ENCODE measurements around the gene HES4. TPM values are rescaled to one million over a fixed set of nuclear protein-coding genes. Genes with fewer than 3 reads are reported as not detected.

HES4 gene
- total and polyA plus RNA-seq, 2 of the 13 experiments (the other 11 are each of a cell fraction or from before 2014, with no cell fraction given) = 8.8 to 10.6 TPM

GRCh38 chr1:958823-959730 lies 40.8 kb downstream of the HES4 start, which contains the start of gene NOC2L (continued):
- TF ChIP-seq THAP11 (CRISPR knock-in tag; IDR thresholded peaks at IDR 0.05) (peak; percentile 89), ZNF652 (CRISPR knock-in tag; IDR thresholded peaks at IDR 0.05; ENCODE audit: borderline replicate concordance, low read depth) (no peak), ZNF547 (CRISPR knock-in tag; IDR thresholded peaks at IDR 0.05) (no peak; the same call in 1 of the 2 replicates), AKAP8 (CRISPR knock-in tag; IDR thresholded peaks at IDR 0.05) (no peak), ZNF414 (CRISPR knock-in tag; IDR thresholded peaks at IDR 0.05) (no peak), RORA (CRISPR knock-in tag; IDR thresholded peaks at IDR 0.05) (no peak), ZNF660 (CRISPR knock-in tag; IDR thresholded peaks at IDR 0.05; ENCODE audit: borderline replicate concordance, low read depth) (no peak), MIXL1 (CRISPR knock-in tag; IDR thresholded peaks at IDR 0.05) (no peak), ZHX1 (CRISPR knock-in tag; IDR thresholded peaks at IDR 0.05; ENCODE audit: low read depth) (no peak; the same call in 1 of the 2 replicates), HINFP (CRISPR knock-in tag; IDR thresholded peaks at IDR 0.05; ENCODE audit: low read depth) (no peak), NR2F2 (IDR thresholded peaks at IDR 0.05; ENCODE audit: borderline replicate concordance, low read depth) (no peak), TBX3 (IDR thresholded peaks at IDR 0.05; ENCODE audit: borderline replicate concordance) (no peak), THAP9 (CRISPR knock-in tag; IDR thresholded peaks at IDR 0.05; ENCODE audit: borderline replicate concordance) (peak; percentile 57; the same call in 1 of the 2 replicates), ZNF296 (CRISPR knock-in tag; conservative IDR thresholded peaks at IDR 0.05) (no peak), HMG20A (CRISPR knock-in tag; IDR thresholded peaks at IDR 0.05; ENCODE audit: borderline replicate concordance) (no peak), ZNF18 (CRISPR knock-in tag; IDR thresholded peaks at IDR 0.05; ENCODE audit: insufficient replicate concordance) (no peak), KMT2A (CRISPR knock-in tag; IDR thresholded peaks at IDR 0.05) (no peak), TCF12 (IDR thresholded peaks at IDR 0.05) (no peak), TCF12 (CRISPR knock-in tag; IDR thresholded peaks at IDR 0.05) (no peak), ZNF839 (CRISPR knock-in tag; IDR thresholded peaks at IDR 0.05; ENCODE audit: borderline replicate concordance) (no peak)

Data from HepG2 (cell line).